K562 (cell line): ENCODE measurements around the gene METTL2A. TPM values are rescaled to one million over a fixed set of nuclear protein-coding genes. Genes with fewer than 3 reads are reported as not detected.

Experiments
- ARID1B ChIP-seq: fragments of 450-650 bp; IDR thresholded peaks from 2 replicates; pipeline ENCODE4 v1.6.1; 2016; ENCODE audit warnings: antibody characterized with exemption, mild to moderate bottlenecking, inconsistent platforms
- CREB3L1 ChIP-seq: fragments of 450-650 bp; IDR thresholded peaks from 2 replicates; pipeline ENCODE4 v1.6.1; 2014; ENCODE audit warnings: low read depth, mild to moderate bottlenecking, moderate library complexity, borderline replicate concordance
- CTBP1 ChIP-seq: fragments of 450-650 bp; IDR thresholded peaks from 2 replicates; pipeline ENCODE4 v1.6.1; 2016; ENCODE audit warnings: borderline replicate concordance
- GTF3C2 ChIP-seq: IDR thresholded peaks from 3 replicates; pipeline ENCODE4 v1.6.1; 2011; ENCODE audit warnings: borderline replicate concordance, mild to moderate bottlenecking, moderate library complexity; ENCODE audit not compliant: insufficient read length; ENCODE audit errors: extremely low read depth
- HMBOX1 ChIP-seq: sonication (generic); IDR thresholded peaks from 2 replicates; pipeline ENCODE4 v1.6.1; 2016
- MAZ ChIP-seq, 2 experiments: fragments of 450-650 bp in 1 of 2; sonication (generic) in 1 of 2; formaldehyde crosslinking; IDR thresholded peaks in 1 of 2; conservative IDR thresholded peaks in 1 of 2; 2 replicates each; pipeline versions ENCODE4 v1.4.0 to v1.5.0; 2020; ENCODE audit warnings: mild to moderate bottlenecking in 1 of 2, missing genetic modification reagents in 1 of 2
- MCM5 ChIP-seq: fragments of 450-650 bp; IDR thresholded peaks from 2 replicates; pipeline ENCODE4 v1.6.1; 2016; ENCODE audit warnings: low read depth
- MIER1 ChIP-seq: fragments of 450-650 bp; IDR thresholded peaks from 2 replicates; pipeline ENCODE4 v1.6.1; 2016; ENCODE audit warnings: antibody characterized with exemption, mild to moderate bottlenecking, low read depth
- NCOR1 ChIP-seq: fragments of 450-650 bp; IDR thresholded peaks from 2 replicates; pipeline ENCODE4 v1.6.1; 2016; ENCODE audit warnings: mild to moderate bottlenecking, moderate library complexity
- PHF21A ChIP-seq: fragments of 450-650 bp; IDR thresholded peaks from 2 replicates; pipeline ENCODE4 v1.6.1; 2017; ENCODE audit warnings: low read depth, borderline replicate concordance
- PHF8 ChIP-seq: fragments of 200-600 bp; sonication (generic); IDR thresholded peaks from 2 replicates; pipeline ENCODE4 v1.6.1; 2012; ENCODE audit warnings: mixed run types, mild to moderate bottlenecking, inconsistent platforms, low read length, moderate library complexity, borderline replicate concordance
- PTBP1 ChIP-seq: fragments of 200-400 bp; formaldehyde crosslinking; IDR thresholded peaks from 2 replicates; pipeline ENCODE4 v1.6.1; 2017; ENCODE audit warnings: low read depth, low read length
- PTTG1 ChIP-seq: fragments of 450-650 bp; IDR thresholded peaks from 2 replicates; pipeline ENCODE4 v1.6.1; 2016; ENCODE audit warnings: low read depth, mild to moderate bottlenecking, missing genetic modification characterization, missing compliant biosample characterization
- RHOXF2B ChIP-seq: fragments of 250-450 bp; sonication (Bioruptor Pico); conservative IDR thresholded peaks from 2 replicates; pipeline ENCODE4 v1.5.1; 2021
- STAT5B ChIP-seq: fragments of 250-450 bp; sonication (Bioruptor Pico); IDR thresholded peaks from 2 replicates; pipeline ENCODE4 v1.8.0; 2021; ENCODE audit warnings: mild to moderate bottlenecking, inconsistent platforms
- TBL1XR1 ChIP-seq, 2 experiments: IDR thresholded peaks; 2 replicates each; pipeline ENCODE4 v1.6.1; 2012; ENCODE audit warnings: improper control_type of control experiment in 2 of 2, low read length in 2 of 2, mild to moderate bottlenecking in 1 of 2
- THAP7 ChIP-seq: fragments of 250-450 bp; sonication (Bioruptor Pico); IDR thresholded peaks from 2 replicates; pipeline ENCODE4 v1.5.0; 2021
- ZNF311 ChIP-seq: fragments of 250-450 bp; sonication (Bioruptor Pico); IDR thresholded peaks from 2 replicates; pipeline ENCODE4 v1.4.0; 2020; ENCODE audit warnings: mild to moderate bottlenecking, moderate library complexity
- ZNF436 ChIP-seq: fragments of 250-450, 450-650 bp; sonication (Bioruptor Pico); formaldehyde crosslinking; IDR thresholded peaks from 2 replicates; pipeline ENCODE4 v1.7.0; 2020; ENCODE audit warnings: mild to moderate bottlenecking
- ZNF445 ChIP-seq: fragments of 250-450 bp; sonication (Bioruptor Pico); IDR thresholded peaks from 2 replicates; pipeline ENCODE4 v1.4.0; 2020; ENCODE audit warnings: low read depth, mild to moderate bottlenecking, moderate library complexity
- ZNF589 ChIP-seq: fragments of 200-800 bp; sonication (Bioruptor generic); IDR thresholded peaks from 2 replicates; pipeline ENCODE4 v1.6.1; 2016; ENCODE audit warnings: low read depth, missing genetic modification characterization, missing compliant biosample characterization
- ZNF668 ChIP-seq: fragments of 250-450 bp; sonication (Bioruptor Pico); IDR thresholded peaks from 2 replicates; pipeline ENCODE4 v1.8.0; 2022; ENCODE audit warnings: mild to moderate bottlenecking, inconsistent platforms
- ZNF766 ChIP-seq: fragments of 200-800 bp; sonication (Bioruptor generic); conservative IDR thresholded peaks from 2 replicates; pipeline ENCODE4 v1.6.1; 2016; ENCODE audit warnings: missing genetic modification characterization, missing compliant biosample characterization
- polyA plus RNA-seq, 8 experiments: library from polyadenylated mRNA; depleted of rRNA in 4 of 8; stranded (reverse) in 5 of 8; unstranded in 3 of 8; fragments of >200 nt; fragmentation: Nextera tagmentation in 2 of 8; fragmentation: Illumina TruSeq in 1 of 8; extraction: Ambion mirVana in 2 of 8; extraction: Trizol in 1 of 8; gene quantifications; 2 replicates each; pipeline versions ENCODE4 v1.2.1 to v1.2.3, GENCODE V29; 2011 to 2014; ENCODE audit warnings: inconsistent platforms in 1 of 8, missing spikeins in 1 of 8
- total RNA-seq, 7 experiments: library from RNA; depleted of rRNA in 6 of 7; stranded (reverse); fragments of >200 nt in 6 of 7; fragmentation: Illumina TruSeq in 2 of 7; extraction: Trizol in 2 of 7; gene quantifications; 2 replicates each; pipeline versions ENCODE4 v1.2.1 to v1.2.3, GENCODE V29; 2011 to 2021; ENCODE audit warnings: low replicate concordance in 1 of 7

The METTL2A gene
- total and polyA plus RNA-seq, 9 of the 15 experiments (the other 6 are each of a cell fraction or from before 2014, with no cell fraction given) = 21.0 to 52.5 (median 33.2) TPM

- no peak for TF ChIP-seq CREB3L1
- TF ChIP-seq PTTG1 = no peak
- no peak for TF ChIP-seq MCM5
- peak in 1 of 2 experiments; percentile 17; a peak in 1 of 4 replicates for TF ChIP-seq MAZ (CRISPR knock-in tag; conservative IDR thresholded peaks at IDR 0.05 in 1 of 2, IDR thresholded peaks at IDR 0.05 in 1 of 2)
- no peak for TF ChIP-seq HMBOX1
- no peak for TF ChIP-seq NCOR1
- TF ChIP-seq ZNF445 = no peak
- TF ChIP-seq ZNF589 (CRISPR knock-in tag) = no peak
- no peak for TF ChIP-seq ZNF311 (CRISPR knock-in tag)
- TF ChIP-seq PHF8 = peak; percentile 61; the same call in 1 of the 2 replicates
- no peak for TF ChIP-seq PHF21A
- TF ChIP-seq ARID1B = no peak
- no peak for TF ChIP-seq TBL1XR1 (IDR thresholded peaks at IDR 0.05; ENCODE audit: low read length in 2 of 2)
- no peak for TF ChIP-seq STAT5B (CRISPR knock-in tag)
- no peak for TF ChIP-seq CTBP1
- TF ChIP-seq RHOXF2B (CRISPR knock-in tag) = no peak
- TF ChIP-seq MIER1 = no peak
- TF ChIP-seq ZNF766 (CRISPR knock-in tag) = no peak
- no peak for TF ChIP-seq ZNF668 (CRISPR knock-in tag)
- TF ChIP-seq THAP7 (CRISPR knock-in tag) = no peak
- no peak for TF ChIP-seq ZNF436
- TF ChIP-seq GTF3C2 = no peak
- no peak for TF ChIP-seq PTBP1
These were observed 54.8 kb downstream of the METTL2A start, which contains the start of gene TLK2 (continued) for GRCh38 chr17:62478424-62478879.
